Renal cortex interstitium (tissue), 11 donors: ENCODE data around the gene MNT. TPM values are rescaled to one million over a fixed set of nuclear protein-coding genes. Genes with fewer than 3 reads are reported as not detected.

Source experiments
- DNase-seq, 11 donors: peaks; one replicate each; pipeline ENCODE4 v3.0.0-alpha.2; 2013; ENCODE audit warnings: low read depth in 9 of 11, low spot score in 4 of 11; ENCODE audit errors: extremely low read depth in 1 of 11
- polyA plus RNA-seq, 3 donors: library from polyadenylated mRNA; unstranded; fragments of 120-200 nt; gene quantifications; one replicate each; pipeline ENCODE4 v1.2.1, GENCODE V29; 2013; ENCODE audit not compliant: insufficient read length in 3 of 3

The MNT gene
- polyA plus RNA-seq, 3 donors = 13.0 to 28.1 (median 18.5) TPM

GRCh38 chr17:2372180-2372579, 28.7 kb downstream of the MNT start:
- no peak for DNase-seq

- no peak for DNase-seq
These were observed 29.4 kb downstream of the MNT start for GRCh38 chr17:2371183-2372130.

GRCh38 chr17:2370211-2370589, 30.7 kb downstream of the MNT start:
- no peak for DNase-seq

- DNase-seq = no peak
These were observed 31.2 kb downstream of the MNT start for GRCh38 chr17:2369551-2370210.

GRCh38 chr17:2369039-2369438, 31.8 kb downstream of the MNT start:
- no peak for DNase-seq

GRCh38 chr17:2368359-2368758, 32.5 kb downstream of the MNT start:
- no peak for DNase-seq

GRCh38 chr17:2366747-2367494, 33.9 kb downstream of the MNT start:
- DNase-seq = no peak

GRCh38 chr17:2365132-2365531, 35.7 kb downstream of the MNT start:
- DNase-seq = no peak

- DNase-seq = no peak
These were observed 36.1 kb downstream of the MNT start for GRCh38 chr17:2364763-2365116.

GRCh38 chr17:2363851-2364762, 36.8 kb downstream of the MNT start:
- DNase-seq = no peak

GRCh38 chr17:2363318-2363717, 37.5 kb downstream of the MNT start:
- DNase-seq = no peak

- DNase-seq = no peak
These were observed 38.0 kb downstream of the MNT start for GRCh38 chr17:2362881-2363280.

GRCh38 chr17:2362416-2362815, 38.4 kb downstream of the MNT start:
- DNase-seq = no peak

- DNase-seq = no peak
These were observed 38.8 kb downstream of the MNT start for GRCh38 chr17:2362016-2362415.

- no peak for DNase-seq
These were observed 39.7 kb downstream of the MNT start for GRCh38 chr17:2361010-2361760.

- DNase-seq = no peak
These were observed 42.9 kb downstream of the MNT start for GRCh38 chr17:2357931-2358434.

- DNase-seq = no peak
These were observed 43.6 kb downstream of the MNT start for GRCh38 chr17:2357237-2357636.

- no peak for DNase-seq
These were observed 46.5 kb downstream of the MNT start for GRCh38 chr17:2354311-2354710.
